ENCODE data around the gene MRPL46. TPM values are rescaled to one million over a fixed set of nuclear protein-coding genes. Genes with fewer than 3 reads are reported as not detected.

Gene MRPL46
- total RNA-seq, 1 donor from 2014 or later, result 17.8 TPM

DNA sequence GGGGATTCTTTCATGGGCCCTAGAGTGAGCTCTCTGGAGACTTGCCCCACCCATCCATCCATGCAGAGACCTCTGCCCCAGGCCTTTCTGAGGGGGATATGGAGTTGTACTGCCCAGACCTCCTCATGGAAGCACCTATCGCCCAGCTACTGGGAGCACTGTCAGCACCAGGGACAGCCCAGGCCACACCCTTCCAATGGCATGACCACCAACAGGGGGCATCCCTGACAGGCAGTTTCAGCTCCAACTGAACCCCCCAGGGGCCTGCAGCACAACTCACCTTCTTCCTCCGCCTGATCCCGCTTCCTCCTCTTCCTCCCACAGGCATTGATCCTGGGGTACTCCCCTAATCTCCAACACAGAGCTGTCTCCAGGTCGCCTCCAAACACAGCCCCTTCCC lies 22.1 kb upstream of the MRPL46 start:
- no peak for DNase-seq (ENCODE audit: low spot score)
- Histone ChIP-seq H3K9me3 (ENCODE audit: low read depth) (no peaks in the 10 kb centered on the region), H3K27me3 (peaks cover 6% of the 10 kb centered on the region), H3K9ac (no peak overlapping the region), H3K27ac (no peak overlapping the region), H3K4me2 (no peak overlapping the region), H2AFZ (replicated peaks) (no peak overlapping the region), H3K36me3 (no peaks in the 10 kb centered on the region), H4K20me1 (ENCODE audit: low read depth) (peaks cover 16% of the 10 kb centered on the region), H3K4me1 (peaks cover 27% of the 10 kb centered on the region), H3K4me3 (no peak overlapping the region), H3F3A (ENCODE audit: low read depth) (peaks cover 16% of the 10 kb centered on the region), H3K79me2 (ENCODE audit: low read depth) (no peaks in the 10 kb centered on the region)
- H3K27ac Mint-ChIP-seq, result no peak overlapping the region
- TF ChIP-seq, protein P1, sequence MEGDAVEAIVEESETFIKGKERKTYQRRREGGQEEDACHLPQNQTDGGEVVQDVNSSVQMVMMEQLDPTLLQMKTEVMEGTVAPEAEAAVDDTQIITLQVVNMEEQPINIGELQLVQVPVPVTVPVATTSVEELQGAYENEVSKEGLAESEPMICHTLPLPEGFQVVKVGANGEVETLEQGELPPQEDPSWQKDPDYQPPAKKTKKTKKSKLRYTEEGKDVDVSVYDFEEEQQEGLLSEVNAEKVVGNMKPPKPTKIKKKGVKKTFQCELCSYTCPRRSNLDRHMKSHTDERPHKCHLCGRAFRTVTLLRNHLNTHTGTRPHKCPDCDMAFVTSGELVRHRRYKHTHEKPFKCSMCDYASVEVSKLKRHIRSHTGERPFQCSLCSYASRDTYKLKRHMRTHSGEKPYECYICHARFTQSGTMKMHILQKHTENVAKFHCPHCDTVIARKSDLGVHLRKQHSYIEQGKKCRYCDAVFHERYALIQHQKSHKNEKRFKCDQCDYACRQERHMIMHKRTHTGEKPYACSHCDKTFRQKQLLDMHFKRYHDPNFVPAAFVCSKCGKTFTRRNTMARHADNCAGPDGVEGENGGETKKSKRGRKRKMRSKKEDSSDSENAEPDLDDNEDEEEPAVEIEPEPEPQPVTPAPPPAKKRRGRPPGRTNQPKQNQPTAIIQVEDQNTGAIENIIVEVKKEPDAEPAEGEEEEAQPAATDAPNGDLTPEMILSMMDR (IDR thresholded peaks at IDR 0.05), result peak; percentile 20
- TF ChIP-seq EZH2phosphoT487 (IDR thresholded peaks at IDR 0.05), result no peak
- no peak for TF ChIP-seq EZH2 (IDR thresholded peaks at IDR 0.05)
- no peak overlapping the region for H3K4me3 Mint-ChIP-seq
- no peaks in the 10 kb centered on the region for H3K9me3 Mint-ChIP-seq
- H3K36me3 Mint-ChIP-seq, result peaks cover 2% of the 10 kb centered on the region
- H3K27me3 Mint-ChIP-seq (ENCODE audit: insufficient read depth, low read depth), result peaks cover 14% of the 10 kb centered on the region
- H3K4me1 Mint-ChIP-seq, result peaks cover 25% of the 10 kb centered on the region

GRCh38 chr15:88487796-88488523 lies 20.8 kb upstream of the MRPL46 start:
- peaks cover 15% of the 10 kb centered on the region for H3K27me3 Mint-ChIP-seq (ENCODE audit: insufficient read depth, low read depth)
- Histone ChIP-seq H4K20me1 (ENCODE audit: low read depth) (peaks cover 16% of the 10 kb centered on the region), H3K9ac (no peak overlapping the region), H3K27me3 (peaks cover 19% of the 10 kb centered on the region), H3K27ac (no peak overlapping the region), H3K4me3 (no peak overlapping the region), H3K4me2 (peak overlapping the region; percentile 31), H3K9me3 (ENCODE audit: low read depth) (no peaks in the 10 kb centered on the region), H3K4me1 (peaks cover 37% of the 10 kb centered on the region), H3K79me2 (ENCODE audit: low read depth) (no peaks in the 10 kb centered on the region), H3F3A (ENCODE audit: low read depth) (peaks cover 24% of the 10 kb centered on the region), H3K36me3 (no peaks in the 10 kb centered on the region), H2AFZ (replicated peaks) (no peak overlapping the region)
- H3K36me3 Mint-ChIP-seq, result no peaks in the 10 kb centered on the region
- DNase-seq (ENCODE audit: low spot score), result peak; percentile 35
- peaks cover 28% of the 10 kb centered on the region for H3K4me1 Mint-ChIP-seq
- TF ChIP-seq, protein P1 (IDR thresholded peaks at IDR 0.05), result no peak
- no peak for TF ChIP-seq EZH2phosphoT487 (IDR thresholded peaks at IDR 0.05)
- TF ChIP-seq EZH2 (IDR thresholded peaks at IDR 0.05), result no peak
- H3K9me3 Mint-ChIP-seq, result no peaks in the 10 kb centered on the region
- H3K4me3 Mint-ChIP-seq, result no peak overlapping the region
- H3K27ac Mint-ChIP-seq, result no peak overlapping the region

DNA sequence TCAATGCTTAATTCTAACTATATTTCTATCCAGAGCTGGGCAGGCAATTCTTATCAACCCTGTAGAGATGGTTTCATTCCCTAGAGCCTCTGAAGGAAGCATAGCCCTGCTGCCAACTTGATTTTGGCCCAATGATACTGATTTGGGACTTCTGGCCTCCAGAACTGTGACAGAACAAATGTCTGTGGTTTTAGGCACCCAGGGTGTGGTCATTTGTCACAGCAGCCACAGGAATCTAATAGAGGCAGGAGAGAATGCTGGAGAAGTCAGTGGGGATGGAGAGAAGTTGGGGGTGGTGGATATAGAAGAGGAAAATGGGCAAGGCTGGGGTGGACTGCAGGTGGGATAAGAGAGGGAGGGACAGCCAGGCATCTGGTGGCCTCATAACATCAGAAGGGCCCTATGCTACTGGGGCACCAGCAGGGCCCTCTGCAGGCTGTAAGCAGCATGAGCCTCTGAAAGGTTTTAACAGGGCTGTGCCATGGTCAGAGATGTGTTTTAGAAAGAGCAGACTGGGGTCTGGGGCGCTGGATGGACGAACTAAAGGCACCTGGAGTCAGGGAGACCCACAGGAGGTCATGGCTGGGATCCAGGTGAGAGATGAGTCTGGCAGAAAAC lies 20.1 kb upstream of the MRPL46 start:
- Mint-ChIP-seq H3K27ac (no peak overlapping the region), H3K9me3 (no peaks in the 10 kb centered on the region), H3K36me3 (peaks cover 2% of the 10 kb centered on the region), H3K27me3 (ENCODE audit: insufficient read depth, low read depth) (peaks cover 19% of the 10 kb centered on the region), H3K4me1 (peaks cover 32% of the 10 kb centered on the region), H3K4me3 (no peak overlapping the region)
- no peaks in the 10 kb centered on the region for H3K79me2 ChIP-seq (ENCODE audit: low read depth)
- no peak overlapping the region for H3K4me2 ChIP-seq
- DNase-seq (ENCODE audit: low spot score), result no peak
- peaks cover 24% of the 10 kb centered on the region for H3F3A ChIP-seq (ENCODE audit: low read depth)
- no peak overlapping the region for H3K4me3 ChIP-seq
- no peak overlapping the region for H3K9ac ChIP-seq
- peaks cover 37% of the 10 kb centered on the region for H3K4me1 ChIP-seq
- no peak overlapping the region for H3K27ac ChIP-seq
- no peak overlapping the region for H2AFZ ChIP-seq (replicated peaks)
- H3K36me3 ChIP-seq, result no peaks in the 10 kb centered on the region
- no peak for TF ChIP-seq EZH2 (IDR thresholded peaks at IDR 0.05)
- TF ChIP-seq, protein P1 (IDR thresholded peaks at IDR 0.05), result peak; percentile 34
- peaks cover 26% of the 10 kb centered on the region for H3K27me3 ChIP-seq
- H3K9me3 ChIP-seq (ENCODE audit: low read depth), result no peaks in the 10 kb centered on the region
- H4K20me1 ChIP-seq (ENCODE audit: low read depth), result peaks cover 16% of the 10 kb centered on the region
